ENCODE measurements around the gene TOR2A.

Gene TOR2A

GRCh38 chr9:127765418-127765817, 30.3 kb upstream of the TOR2A start:
- TF ChIP-seq, protein P1, sequence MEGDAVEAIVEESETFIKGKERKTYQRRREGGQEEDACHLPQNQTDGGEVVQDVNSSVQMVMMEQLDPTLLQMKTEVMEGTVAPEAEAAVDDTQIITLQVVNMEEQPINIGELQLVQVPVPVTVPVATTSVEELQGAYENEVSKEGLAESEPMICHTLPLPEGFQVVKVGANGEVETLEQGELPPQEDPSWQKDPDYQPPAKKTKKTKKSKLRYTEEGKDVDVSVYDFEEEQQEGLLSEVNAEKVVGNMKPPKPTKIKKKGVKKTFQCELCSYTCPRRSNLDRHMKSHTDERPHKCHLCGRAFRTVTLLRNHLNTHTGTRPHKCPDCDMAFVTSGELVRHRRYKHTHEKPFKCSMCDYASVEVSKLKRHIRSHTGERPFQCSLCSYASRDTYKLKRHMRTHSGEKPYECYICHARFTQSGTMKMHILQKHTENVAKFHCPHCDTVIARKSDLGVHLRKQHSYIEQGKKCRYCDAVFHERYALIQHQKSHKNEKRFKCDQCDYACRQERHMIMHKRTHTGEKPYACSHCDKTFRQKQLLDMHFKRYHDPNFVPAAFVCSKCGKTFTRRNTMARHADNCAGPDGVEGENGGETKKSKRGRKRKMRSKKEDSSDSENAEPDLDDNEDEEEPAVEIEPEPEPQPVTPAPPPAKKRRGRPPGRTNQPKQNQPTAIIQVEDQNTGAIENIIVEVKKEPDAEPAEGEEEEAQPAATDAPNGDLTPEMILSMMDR (IDR thresholded peaks at IDR 0.05): no peak

- TF ChIP-seq, protein P1 (IDR thresholded peaks at IDR 0.05): peak; percentile 8; the same call in 1 of the 2 replicates
Observed at GRCh38 chr9:127763918-127764384, 28.9 kb upstream of the TOR2A start.

GRCh38 chr9:127762111-127762676, 27.1 kb upstream of the TOR2A start:
- TF ChIP-seq, protein P1 (IDR thresholded peaks at IDR 0.05): no peak

GRCh38 chr9:127761491-127761956, 26.4 kb upstream of the TOR2A start:
- TF ChIP-seq, protein P1 (IDR thresholded peaks at IDR 0.05): no peak

- TF ChIP-seq, protein P1 (IDR thresholded peaks at IDR 0.05): no peak
Observed at GRCh38 chr9:127761061-127761460, 26.0 kb upstream of the TOR2A start.

- TF ChIP-seq, protein P1 (IDR thresholded peaks at IDR 0.05): no peak
Observed at GRCh38 chr9:127758843-127759242, 23.7 kb upstream of the TOR2A start.

DNA sequence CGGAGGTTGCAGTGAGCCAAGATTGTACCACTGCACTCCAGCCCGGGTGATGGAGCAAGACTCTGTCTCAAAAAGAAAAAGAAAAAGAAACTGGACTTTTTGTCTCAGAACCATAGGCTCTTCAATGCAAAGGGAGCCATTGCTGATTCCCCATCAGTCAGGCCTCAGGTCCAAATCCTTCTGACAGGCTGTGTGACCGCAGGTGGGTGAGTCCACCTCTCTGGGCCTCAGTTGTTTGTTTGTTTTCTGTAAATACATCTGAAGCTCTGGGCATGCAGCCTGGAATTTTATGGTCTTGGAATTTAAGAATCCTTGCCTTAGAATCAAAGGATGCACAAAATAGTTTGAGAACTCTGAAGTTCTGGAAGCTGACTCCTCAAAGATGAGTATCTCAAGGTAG, 21.1 kb upstream of the TOR2A start:
- TF ChIP-seq, protein P1 (IDR thresholded peaks at IDR 0.05): no peak
